ENCODE results near the gene ITGAD.

DNA sequence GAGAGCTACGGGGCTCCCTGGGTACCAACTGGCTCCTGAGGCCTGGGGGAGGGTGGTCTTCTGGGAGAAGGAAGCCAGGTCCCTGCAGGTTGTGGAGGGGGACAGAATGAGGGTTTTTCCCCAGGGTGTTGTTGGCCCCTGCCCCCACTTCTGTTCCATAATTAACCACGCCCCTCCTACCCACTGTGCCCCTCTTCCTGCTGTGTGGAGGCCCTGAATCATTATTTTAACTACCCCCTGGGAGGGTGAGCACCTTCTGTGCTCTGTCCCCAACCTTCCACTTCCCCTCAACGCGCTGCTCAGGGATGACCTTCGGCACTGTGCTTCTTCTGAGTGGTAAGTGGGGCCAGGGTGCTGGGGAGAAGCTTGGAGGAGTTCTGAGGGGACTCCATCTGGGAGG, at the start of gene ITGAD:
- TF ChIP-seq CTCF (IDR thresholded peaks at IDR 0.05) (no peak), POLR2A (IDR thresholded peaks at IDR 0.05) (no peak), EP300 (IDR thresholded peaks at IDR 0.05) (no peak), POLR2AphosphoS5 (IDR thresholded peaks at IDR 0.05) (no peak)

All from suprapubic skin (tissue), 4 donors.